GDM1 (cell line): Measurements from ENCODE around the gene CAMSAP1.
"Not testable (repeated sequence)": the region's sequence is repeated elsewhere in the genome, so short reads cannot be mapped to it uniquely, and the experiment has no call there.

Experiments
- DNase-seq: peaks from one replicate; lab custom pipeline; 2025; lab: John Stamatoyannopoulos, UW

CAMSAP1 gene

DNA sequence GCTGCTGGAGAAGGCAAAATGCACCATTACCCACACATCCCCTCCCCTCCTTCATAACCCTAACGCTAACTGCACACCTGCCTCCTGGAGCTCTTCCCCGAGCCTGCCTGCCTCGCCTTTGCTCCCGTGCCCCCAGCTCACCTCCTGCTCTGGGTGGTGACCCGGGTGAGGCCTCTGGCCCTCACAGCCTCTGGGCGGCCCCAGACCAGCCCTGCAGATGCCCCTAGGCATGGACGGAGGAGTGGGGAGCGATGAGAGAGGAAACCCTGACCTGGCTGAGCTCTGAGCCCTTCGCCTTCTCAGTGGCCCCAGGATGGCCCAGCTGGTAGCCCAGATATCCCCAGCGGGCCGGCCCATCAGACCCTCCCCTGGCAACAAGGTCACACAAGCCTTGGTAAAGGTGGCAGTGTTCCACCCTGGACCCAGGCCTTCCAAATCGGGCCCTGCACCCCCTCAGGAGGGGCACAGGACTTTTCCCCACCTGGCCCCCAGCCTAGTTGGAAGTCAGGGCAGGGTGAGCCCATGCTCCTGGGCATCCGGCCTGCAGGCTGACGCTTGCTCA is 14.5 kb upstream of the CAMSAP1 start:
- no peak for DNase-seq

DNA sequence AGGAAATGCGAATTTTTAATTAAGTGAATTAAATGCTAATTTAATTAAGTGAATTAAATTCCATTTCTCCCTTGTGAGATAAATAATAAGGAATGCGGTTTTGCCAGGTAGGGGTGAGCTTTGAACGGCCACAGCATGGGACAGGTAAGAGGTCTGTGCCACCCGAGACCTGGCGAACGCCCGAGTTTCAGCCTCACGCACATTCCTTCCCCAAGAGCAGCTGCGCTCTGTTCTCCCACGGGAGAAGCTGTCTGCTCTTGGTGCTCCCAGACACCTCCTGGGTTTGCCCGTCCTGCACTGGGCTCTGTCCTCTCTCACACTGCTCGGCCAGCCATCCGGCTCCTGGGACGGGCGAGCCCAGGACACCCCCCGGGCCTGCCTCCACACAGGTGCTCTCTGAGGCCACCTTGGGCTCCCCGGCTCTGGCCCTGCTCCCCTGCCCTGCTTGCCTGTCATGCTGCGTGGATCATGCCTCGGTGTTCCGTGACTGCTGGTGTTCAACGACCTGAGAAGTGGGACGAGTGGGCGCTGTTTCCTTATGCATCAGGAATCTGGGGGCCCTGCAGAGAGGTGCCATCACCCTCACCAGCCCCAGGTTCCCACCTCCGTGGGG is 13.7 kb upstream of the CAMSAP1 start:
- DNase-seq = no peak

GRCh38 chr9:135920256-135920930 is 13.0 kb upstream of the CAMSAP1 start:
- DNase-seq = no peak

GRCh38 chr9:135919318-135919890 is 12.1 kb upstream of the CAMSAP1 start:
- no peak for DNase-seq

DNA sequence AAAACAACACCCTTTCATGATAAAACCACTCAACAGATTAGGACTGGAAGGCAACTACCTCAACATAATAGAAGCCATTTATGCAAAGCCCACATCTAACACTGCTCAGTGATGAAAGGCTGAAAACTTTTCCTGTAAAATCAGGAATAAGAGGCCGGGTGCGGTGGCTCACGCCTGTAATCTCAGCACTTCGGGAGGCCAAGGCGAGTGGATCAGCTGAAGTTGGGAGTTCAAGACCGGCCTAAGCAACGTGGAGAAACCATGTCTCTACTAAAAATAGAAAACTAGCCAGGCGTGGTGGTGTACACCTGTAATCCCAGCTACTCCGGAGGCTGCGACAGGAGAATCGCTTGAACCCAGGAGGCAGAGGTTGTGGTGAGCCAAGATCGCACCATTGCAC is 8.9 kb upstream of the CAMSAP1 start:
- not testable (repeated sequence) for DNase-seq

- DNase-seq = no peak
Observed at GRCh38 chr9:135914921-135915320, 7.6 kb upstream of the CAMSAP1 start.

DNA sequence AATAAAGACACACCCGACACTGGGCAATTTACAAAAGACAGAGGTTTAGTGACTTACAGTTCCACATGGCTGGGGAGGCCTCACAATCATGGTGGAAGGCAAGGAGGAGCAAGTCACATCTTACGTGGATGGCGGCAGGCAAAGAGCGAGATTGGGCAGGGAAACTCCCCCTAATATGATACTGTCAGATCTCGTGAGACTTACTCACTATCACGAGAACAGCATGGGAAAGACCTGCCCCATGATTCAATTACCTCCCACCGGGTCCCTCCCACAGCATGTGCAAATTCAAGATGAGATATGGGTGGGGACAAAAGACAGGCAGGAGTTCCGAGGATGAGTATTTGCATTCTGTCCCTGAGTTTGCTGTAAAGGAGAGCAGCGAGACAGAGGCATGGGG is 3.9 kb upstream of the CAMSAP1 start:
- not testable (repeated sequence) for DNase-seq

DNA sequence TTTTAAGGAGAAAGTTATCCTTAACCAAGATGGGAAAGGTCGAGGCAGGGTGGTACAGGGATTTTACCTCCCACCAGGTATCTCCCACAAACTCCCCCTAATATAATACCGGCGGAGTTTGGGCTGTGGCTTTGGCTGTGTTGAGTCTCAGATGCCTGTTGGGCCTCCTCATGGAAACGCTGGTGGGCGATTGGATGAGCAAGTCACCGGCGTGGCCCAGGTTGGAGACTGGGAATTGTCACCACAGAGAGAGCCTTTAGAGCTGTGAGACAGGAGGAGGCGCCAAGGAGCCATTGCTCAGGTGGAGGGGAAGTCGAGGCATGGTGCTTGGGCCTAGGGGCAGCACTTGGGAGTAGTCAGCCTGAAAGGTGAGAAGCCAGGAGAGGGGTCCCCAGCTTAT is 3.4 kb upstream of the CAMSAP1 start:
- DNase-seq = no peak

DNA sequence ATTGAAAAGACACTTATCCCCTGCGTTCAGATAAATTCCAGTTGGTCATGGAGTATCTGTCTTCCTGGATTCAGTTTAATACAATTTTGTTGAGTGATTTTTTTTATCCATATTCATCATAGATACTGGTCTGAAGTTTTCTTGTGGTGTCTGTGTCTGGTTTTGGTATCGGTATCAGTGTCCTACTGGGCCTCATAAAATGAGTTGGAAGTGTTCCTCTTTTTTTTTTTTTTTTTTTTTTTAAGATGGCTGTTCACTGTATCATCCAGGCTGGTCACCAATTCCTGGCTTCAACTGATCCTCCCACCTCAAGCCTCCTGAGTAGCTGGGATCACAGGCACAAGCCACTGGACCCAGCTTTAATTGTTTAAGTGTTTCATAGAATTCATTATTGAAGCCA is 2.9 kb upstream of the CAMSAP1 start:
- no peak for DNase-seq

- DNase-seq = no peak
Observed at GRCh38 chr9:135909371-135909770, 2.0 kb upstream of the CAMSAP1 start.

DNA sequence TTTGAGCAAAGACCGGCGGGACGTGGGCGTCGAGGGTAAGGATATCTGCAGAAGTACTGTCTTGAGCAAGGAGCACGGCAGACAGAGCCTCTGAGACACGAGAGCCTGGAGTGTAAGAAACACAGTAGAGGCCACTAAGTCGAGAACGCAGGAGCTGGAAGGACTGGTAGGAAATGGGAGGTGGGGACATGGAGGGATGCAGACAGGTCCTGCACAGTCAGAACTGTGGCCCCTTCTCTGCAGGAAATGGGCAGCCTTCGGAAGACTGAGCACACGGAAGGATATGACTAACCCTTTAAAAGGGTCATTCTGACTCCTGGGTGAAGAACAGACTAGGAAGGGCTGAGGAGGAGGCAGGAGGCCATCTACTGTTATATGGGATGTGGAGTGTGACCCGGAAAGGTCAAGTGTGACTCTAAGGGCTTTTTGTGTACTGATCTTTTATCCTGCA is 1.4 kb upstream of the CAMSAP1 start:
- no peak for DNase-seq

- DNase-seq = no peak
Observed at GRCh38 chr9:135908093-135908753, 877 bp upstream of the CAMSAP1 start.

DNA sequence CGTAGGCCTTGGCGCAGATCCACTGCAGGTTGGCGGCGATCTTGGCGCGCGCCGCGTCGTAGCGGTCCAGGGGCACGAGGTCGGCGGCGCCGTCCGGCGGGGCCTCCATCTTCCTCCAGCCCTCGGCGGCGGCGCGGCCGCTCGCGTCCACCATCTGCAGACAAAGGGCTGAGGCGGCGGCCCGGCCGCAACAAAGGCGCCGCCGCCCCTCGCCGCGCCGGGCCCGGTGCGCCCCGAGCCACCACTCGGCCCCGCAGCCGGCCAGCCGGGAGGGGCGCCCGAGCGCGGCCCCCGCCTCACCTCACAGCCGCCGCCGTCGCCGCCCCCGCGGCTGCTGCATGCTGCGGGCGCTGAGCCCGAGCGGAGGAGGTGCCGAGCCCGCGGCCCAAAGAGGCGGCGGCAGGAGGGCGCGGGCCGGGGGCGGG is 328 bp downstream of the CAMSAP1 start:
- no peak for DNase-seq

DNA sequence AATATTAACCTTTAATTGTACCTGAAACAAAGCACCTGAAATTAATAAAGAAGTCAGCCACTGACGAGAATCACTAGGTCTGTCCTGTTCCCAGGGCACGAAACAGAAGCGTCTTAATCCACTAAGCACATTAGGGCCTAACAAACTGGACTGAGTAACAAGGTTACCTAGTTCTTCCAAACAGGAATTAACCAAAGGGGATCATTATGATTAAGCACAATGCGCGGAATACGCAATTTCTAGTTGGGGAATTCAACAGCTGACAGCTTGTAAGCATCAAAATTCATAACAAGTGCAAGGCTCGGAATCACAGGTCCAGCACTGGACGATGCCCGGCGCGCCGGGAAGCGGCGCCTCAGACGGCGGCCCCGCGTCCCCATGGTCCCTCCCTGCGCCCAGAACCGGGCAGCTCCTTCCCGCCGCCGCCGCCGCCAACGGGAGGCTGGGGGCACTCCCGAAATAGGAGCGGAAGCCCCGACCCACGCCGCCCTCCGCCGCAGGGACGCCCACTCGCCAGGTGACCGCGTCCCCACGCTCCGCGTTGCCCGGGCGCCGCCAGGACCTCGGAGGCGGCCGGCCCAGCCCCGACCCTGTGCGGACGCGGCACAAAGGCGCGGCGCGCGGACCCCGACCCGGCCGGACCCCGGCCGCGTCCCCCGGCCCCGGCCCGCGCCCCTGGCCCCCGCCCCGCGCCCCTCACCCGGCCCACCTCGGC is 898 bp downstream of the CAMSAP1 start:
- no peak for DNase-seq

GRCh38 chr9:135905380-135906258 is 1.7 kb downstream of the CAMSAP1 start:
- no peak for DNase-seq

- DNase-seq = no peak
Observed at GRCh38 chr9:135903786-135904520, 3.4 kb downstream of the CAMSAP1 start.

GRCh38 chr9:135903358-135903656 is 4.0 kb downstream of the CAMSAP1 start:
- DNase-seq = no peak

DNA sequence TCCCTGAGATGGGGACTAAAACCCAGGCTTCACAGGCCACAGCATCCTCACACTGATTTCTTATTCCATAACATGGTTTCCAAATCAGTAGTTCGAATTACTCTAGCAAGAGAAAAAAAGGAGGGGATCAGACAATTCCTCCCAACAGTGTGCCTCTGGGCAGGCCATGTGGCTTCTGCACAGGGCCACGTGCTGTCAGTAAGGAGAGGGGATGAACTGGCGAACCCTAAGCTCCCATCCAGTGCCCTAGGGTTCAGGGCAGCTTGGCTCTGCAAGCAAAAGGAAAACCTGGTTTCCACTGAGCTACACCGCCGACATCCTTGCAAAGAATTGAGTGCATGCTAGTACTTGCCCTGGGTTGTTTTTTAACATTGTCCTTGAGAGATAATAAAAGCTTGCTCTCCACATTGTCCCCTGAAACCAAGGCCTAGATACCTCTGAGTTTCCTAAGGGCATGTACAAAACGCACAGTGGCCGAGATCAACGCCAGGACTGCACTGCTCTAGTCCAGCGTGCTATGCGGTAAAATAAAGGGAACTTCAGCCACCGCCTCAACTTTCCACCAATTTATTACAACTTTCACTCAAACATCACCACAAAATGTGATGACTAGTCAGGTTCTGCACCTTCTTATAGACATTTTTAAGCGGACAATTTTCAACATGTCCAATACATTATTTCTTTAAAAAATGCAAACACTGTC is 4.5 kb downstream of the CAMSAP1 start:
- no peak for DNase-seq

DNA sequence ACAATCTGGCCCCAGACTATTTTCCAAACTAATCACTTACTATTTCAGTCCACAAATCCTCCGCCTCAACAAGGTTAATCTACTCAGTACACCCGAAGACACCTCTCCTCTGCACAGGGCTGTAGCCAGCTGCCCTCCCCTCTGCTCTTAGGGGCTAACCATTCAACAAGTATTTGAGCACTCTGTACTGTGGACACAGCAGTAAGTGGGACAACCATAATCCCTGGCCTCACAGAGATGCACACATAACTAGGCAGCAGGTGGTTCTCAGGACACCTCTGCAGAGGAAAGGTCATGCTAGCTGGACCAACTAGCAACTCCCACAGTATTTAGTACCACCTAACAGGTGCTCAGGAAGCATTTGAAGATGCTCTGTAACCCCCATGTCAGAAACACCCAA is 5.5 kb downstream of the CAMSAP1 start:
- DNase-seq = no peak
